DMS79 (cell line): ENCODE results near the gene TSPOAP1.

Source experiments
- DNase-seq: peaks from one replicate; lab custom pipeline; 2025; lab: John Stamatoyannopoulos, UW

Gene TSPOAP1, protein sequence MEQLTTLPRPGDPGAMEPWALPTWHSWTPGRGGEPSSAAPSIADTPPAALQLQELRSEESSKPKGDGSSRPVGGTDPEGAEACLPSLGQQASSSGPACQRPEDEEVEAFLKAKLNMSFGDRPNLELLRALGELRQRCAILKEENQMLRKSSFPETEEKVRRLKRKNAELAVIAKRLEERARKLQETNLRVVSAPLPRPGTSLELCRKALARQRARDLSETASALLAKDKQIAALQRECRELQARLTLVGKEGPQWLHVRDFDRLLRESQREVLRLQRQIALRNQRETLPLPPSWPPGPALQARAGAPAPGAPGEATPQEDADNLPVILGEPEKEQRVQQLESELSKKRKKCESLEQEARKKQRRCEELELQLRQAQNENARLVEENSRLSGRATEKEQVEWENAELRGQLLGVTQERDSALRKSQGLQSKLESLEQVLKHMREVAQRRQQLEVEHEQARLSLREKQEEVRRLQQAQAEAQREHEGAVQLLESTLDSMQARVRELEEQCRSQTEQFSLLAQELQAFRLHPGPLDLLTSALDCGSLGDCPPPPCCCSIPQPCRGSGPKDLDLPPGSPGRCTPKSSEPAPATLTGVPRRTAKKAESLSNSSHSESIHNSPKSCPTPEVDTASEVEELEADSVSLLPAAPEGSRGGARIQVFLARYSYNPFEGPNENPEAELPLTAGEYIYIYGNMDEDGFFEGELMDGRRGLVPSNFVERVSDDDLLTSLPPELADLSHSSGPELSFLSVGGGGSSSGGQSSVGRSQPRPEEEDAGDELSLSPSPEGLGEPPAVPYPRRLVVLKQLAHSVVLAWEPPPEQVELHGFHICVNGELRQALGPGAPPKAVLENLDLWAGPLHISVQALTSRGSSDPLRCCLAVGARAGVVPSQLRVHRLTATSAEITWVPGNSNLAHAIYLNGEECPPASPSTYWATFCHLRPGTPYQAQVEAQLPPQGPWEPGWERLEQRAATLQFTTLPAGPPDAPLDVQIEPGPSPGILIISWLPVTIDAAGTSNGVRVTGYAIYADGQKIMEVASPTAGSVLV (N-terminal part only)

DNA sequence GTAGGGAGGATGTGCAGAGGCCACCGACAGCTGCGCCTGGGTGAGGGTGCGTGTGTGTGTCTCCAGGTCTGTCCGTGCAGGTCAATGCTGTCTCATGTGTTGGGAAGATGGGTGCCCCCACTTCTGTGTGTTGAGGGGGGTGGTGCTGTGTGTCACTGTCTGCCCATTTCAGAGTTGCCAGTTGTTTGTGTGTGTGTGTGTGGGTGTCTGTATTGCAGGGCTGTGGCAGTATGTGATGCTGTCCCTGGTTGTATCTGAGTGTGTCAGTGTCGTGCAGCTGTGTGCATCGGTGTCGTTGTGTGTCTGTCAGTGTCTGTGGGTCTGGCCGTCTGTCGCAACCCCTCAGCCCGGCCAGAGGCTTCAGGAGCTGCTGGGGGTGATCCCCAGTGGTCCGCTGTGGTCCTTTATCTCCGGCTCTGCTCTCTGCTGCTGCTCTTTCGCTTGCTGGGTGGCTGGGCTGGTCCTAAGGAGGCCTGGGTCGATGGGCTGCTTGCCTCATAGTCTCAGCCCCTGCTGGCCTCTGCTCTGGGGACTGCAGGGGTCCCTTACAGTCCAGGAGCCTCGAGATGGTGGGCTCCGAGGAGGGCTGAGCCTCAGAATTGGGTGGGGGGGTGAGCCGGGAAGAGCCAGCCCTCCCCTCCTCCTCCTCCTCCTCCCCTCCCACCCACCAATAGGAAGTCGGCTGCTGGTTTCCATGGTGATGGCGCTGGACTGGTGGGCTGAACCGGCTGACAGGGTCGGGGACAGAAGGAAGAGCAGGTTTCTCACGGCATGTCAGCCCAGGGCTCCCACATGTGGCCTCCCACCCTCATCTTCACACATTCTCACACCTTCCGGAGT, at the start of gene TSPOAP1:
TSS of gene TSPOAP1 (minus strand) at position 601 of the 840 bp plus-strand sequence. CDS start 875 bp downstream, outside the sequence.
- no peak for DNase-seq

DNA sequence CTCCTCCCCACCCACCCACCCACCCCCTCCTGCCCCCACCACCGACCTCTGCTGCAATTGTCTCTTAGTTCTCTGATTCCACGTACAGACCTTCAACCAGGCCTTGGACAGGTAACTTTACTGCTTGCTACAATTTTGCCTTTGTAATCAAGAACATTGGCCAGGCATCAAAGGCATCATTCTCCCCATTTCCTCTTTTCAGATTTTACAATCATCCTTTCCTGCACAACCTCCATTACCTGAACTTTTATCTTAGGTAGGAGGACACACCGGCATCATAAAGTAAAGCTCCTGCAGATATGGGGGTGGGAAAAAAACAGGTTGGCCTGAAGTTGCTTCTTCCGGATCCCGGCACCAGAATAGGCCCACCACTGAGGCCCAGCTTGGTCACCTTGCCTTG, 49.1 kb upstream of the TSPOAP1 start:
- DNase-seq: no peak

- no peak for DNase-seq
These were observed 48.6 kb upstream of the TSPOAP1 start for GRCh38 chr17:58377093-58377601.

GRCh38 chr17:58376472-58377000, 47.9 kb upstream of the TSPOAP1 start:
- DNase-seq: no peak

DNA sequence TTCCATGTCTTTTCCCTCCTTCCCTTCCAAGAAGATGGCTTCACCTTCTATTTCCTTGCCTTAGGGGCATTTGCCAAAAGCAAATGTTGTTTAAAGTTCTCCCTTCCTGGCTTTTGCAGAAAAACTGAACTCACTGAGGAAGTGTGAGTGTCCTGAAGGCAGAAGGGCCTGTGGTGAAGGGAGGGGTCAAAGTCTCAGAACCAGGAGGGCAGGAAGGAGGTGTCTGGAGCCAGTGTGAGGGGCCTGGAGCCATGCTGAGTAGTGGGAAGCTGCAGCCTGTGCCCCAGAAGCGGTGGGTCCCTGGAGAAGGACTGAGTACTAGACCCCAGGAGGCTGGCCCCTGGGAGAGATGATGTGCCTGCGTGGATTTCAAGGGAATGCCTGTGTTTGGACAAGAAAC, 47.2 kb upstream of the TSPOAP1 start:
- no peak for DNase-seq

DNA sequence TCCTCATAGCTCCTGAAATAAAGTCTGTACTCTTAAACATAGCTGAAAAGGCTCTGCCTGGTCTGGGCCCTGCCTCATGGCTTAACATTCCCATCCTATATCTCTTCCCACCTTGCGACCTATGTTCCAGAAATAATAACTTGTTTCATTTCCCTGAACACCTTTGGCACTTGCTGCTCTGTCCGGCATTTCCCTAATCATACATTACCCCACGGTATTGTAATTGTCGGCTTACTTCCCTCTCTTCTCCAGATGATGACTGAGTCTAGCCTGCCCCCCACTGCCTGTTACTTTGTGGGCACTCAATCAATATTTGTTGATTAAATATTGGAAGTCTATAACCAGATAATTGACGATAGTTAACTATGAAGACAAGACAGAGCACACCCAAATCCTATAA, 46.7 kb upstream of the TSPOAP1 start:
- no peak for DNase-seq

- no peak for DNase-seq
These were observed 45.3 kb upstream of the TSPOAP1 start for GRCh38 chr17:58373923-58374322.

- no peak for DNase-seq
These were observed 44.4 kb upstream of the TSPOAP1 start for GRCh38 chr17:58373003-58373402.

DNA sequence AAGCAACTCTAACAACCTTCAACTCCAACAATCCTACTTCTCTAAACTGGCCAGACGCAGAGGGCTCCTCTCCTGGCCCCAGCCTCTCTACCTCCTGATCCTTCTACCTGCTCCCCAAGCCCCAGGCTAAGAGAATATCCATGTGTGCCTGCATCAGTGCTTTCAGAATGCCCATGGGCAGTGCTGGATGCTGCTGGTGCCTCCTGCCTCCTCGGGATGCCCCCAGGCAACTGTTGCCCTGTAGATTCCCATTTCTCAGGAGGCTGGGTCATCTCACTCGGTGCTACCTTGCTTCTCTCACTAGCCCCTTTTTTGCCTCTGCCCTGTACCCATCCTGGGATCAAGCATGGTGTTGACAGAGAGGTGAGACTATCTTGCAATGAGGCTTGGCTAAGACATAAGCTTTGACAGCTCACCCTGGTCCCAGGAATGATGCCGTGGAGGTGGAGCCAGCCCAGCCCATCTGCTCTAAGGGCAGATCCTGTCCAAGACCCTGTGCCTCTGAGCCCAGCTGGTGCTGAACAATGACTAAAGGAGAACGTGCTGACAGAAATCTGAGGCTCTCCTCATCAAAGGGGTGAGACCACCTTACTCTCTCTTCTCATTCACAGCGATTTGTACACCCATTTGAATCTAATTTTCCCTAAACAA, 42.8 kb upstream of the TSPOAP1 start:
- no peak for DNase-seq

DNA sequence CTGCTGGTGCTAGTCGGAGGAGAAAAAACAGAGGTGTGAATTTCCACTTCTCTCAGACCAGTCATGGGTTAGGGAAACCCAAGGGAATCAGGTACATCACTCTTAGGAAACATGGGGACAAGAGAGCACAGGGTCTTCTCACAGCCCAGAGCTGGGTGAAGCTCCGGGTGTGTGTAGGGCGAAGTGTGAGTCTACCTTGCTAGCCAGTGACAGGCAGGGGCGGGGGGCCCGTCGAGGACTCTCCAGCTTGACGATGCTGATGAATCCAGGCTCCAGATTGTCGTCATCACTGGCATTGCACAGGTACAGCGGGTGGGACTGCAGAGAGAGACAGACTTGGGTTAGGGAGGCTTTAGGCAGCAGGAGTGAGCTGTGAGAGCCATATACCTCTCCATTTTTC, 42.1 kb upstream of the TSPOAP1 start:
- no peak for DNase-seq

DNA sequence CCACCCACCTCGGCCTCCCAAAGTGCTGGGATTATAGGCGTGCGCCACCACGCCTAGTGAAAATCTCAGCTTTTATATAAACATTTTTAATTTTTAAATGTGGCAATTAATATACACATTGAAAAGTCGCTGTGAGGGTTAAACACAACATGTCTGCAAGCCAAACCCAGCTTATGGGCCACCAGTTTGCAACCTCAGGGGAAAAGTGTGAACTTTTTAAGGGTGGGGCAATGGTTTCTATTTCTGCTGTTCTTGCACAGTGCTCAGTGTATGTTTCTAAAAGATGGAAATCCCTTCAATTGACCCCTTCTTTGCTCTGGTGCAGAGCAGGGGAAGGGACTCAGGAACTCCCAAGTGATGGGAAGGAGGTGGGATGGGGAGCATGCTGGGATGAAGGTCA, 41.7 kb upstream of the TSPOAP1 start:
- no peak for DNase-seq

DNA sequence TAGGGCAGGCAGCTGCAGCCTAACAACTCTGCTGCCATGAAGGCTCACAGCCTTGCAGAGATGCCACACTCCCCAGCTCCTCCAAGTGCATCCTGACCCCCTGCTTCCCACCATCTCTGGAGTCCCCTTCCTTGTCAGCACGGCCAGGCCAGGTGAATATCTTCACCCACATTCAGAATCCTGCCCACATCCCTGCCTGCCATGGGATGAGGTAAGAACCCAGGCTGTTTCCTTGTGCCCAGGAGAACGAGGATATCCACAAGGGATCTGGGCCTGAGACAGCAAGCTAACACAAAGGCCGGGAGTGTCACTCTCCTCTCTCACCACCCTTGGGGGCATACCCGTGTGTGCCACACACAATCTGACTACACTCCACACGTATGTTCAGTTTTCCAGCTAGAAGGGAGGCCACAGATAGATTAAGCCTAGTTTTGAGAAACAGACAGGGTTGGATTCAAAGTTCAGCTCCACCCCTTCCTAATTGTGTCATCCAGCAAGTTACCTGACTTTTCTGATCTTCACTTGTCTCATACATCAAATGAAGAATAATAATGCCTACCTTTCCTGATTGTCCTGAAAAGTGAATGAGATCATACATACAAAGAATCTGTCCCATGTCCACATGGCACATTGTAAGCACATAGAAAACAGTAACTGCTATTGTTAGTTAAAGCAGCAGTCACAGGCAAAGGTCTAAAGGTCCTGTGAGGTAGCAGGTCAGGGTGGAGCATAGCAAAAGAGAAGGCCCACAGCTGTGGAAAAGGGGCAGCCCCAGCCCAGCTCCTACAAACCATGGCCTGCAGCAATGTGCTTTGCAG, 40.8 kb upstream of the TSPOAP1 start:
- no peak for DNase-seq

DNA sequence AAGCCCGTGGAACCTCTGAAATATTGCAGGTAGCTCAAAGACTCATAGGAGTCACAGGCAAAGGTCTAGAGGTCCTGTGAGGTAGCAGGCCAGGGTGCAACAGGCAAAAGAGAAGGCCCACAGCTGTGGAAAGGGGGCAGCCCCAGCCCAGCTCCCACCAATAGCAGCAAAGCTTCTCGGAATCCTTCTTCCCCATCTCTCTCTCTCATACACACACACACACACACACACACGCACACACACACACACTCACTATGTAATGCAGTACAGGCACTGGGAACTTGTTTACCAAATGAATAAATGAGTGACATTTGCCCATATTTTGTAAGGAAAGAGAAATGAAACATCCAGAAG, 40.2 kb upstream of the TSPOAP1 start:
- no peak for DNase-seq

DNA sequence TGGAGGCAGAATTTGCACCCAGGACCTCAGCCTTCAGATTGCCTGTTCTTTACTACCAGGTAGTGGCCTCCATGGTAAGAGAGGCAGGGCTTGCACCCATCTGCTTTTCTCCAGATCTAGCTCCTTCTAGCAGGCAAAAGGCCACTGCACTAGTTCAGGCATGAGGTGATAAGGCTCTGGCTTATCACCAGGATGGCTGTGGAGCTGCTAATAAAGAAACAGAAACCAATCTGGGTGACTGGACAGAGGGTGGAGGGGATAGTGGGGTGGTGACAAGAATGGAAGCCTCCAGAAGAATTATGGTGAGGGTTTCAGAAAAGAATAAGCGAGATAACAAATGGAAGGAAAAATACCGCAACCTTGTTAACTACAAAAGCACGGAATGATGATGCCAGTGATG, 38.9 kb upstream of the TSPOAP1 start:
- DNase-seq: no peak

DNA sequence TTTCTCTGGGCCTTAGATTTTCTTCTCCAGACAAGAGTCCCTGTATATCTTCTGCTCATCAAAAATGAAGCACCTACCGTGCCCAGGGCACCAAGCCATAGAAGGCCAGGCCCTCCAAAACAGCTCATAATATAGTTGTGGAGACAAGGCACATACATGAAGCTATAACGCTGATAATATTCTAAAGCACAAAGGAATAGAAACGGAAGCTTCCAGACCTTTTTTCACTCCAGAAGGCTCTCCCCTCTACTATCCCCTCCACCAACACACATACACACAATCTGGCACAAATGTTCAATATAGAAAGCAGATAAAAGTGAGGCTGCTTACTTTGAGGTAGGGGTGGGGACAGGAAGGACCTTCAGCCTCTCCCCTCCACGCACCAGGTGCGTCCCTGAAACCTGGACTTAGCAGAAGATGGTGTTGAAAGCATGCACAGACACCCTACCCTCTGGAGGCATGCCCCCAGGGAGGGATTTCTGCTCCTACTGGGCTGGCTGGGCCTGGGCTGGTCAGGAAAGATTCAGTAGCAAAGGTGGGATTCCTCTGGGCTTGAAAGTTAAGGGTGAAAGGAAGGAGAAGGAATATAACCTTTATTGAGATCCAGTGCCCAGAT, 37.5 kb upstream of the TSPOAP1 start:
- no peak for DNase-seq

DNA sequence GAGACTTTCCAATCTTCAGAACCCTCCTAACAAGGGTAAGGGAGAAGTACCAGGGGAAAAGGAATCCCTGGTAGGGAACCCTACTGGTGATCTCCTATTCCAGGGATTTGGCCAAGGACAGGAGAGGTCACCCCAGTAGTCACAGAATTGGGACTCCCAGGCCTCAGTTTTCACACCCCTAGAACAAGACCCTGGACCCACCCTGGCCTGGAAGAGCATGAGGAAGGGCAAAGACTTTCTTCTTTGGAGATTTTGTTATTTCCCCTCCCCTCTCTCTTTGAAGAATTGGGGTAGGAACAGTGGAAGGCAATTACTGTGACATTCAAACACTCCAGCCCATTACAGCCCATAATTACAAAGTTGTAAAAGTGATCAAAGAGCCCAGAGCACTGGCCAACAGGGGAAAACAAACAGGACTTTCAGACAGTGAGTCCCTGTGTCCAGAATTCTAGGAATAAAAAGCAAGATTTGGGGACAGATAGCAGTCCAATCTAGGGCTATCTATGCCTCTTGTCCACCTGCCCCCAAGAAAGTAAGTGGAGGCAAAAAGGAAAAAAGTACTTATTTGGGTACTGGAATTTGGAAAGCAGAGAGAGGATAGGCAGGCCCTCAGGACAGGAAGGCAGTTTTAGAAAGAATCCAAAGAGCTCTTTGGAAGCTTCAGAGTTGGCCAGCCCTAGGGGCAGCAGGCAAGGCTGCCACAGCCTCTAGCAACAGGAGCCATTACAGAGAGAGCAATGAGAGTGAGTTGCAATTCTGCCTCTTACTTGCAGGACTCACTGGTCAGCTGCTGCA, 36.8 kb upstream of the TSPOAP1 start:
- DNase-seq: no peak

- DNase-seq: no peak
These were observed 35.8 kb upstream of the TSPOAP1 start for GRCh38 chr17:58364270-58364942.
